Ureter (tissue), 1 donor: ENCODE measurements around the gene ZNF430. TPM values are rescaled to one million over a fixed set of nuclear protein-coding genes. Genes with fewer than 3 reads are reported as not detected.
"Not testable (repeated sequence)": the region's sequence is repeated elsewhere in the genome, so short reads cannot be mapped to it uniquely, and the experiment has no call there.

Experiments
- DNase-seq: peaks from one replicate; pipeline ENCODE4 v3.0.0-alpha.2; 2020; ENCODE audit warnings: low spot score
- total RNA-seq: library from RNA; stranded (reverse); gene quantifications from one replicate; pipeline ENCODE4 v1.2.4, GENCODE V29; 2023
- donor health status: DM: yes; HTN: yes; CAD: no.

Gene ZNF430
- 19.5 TPM for total RNA-seq

DNA sequence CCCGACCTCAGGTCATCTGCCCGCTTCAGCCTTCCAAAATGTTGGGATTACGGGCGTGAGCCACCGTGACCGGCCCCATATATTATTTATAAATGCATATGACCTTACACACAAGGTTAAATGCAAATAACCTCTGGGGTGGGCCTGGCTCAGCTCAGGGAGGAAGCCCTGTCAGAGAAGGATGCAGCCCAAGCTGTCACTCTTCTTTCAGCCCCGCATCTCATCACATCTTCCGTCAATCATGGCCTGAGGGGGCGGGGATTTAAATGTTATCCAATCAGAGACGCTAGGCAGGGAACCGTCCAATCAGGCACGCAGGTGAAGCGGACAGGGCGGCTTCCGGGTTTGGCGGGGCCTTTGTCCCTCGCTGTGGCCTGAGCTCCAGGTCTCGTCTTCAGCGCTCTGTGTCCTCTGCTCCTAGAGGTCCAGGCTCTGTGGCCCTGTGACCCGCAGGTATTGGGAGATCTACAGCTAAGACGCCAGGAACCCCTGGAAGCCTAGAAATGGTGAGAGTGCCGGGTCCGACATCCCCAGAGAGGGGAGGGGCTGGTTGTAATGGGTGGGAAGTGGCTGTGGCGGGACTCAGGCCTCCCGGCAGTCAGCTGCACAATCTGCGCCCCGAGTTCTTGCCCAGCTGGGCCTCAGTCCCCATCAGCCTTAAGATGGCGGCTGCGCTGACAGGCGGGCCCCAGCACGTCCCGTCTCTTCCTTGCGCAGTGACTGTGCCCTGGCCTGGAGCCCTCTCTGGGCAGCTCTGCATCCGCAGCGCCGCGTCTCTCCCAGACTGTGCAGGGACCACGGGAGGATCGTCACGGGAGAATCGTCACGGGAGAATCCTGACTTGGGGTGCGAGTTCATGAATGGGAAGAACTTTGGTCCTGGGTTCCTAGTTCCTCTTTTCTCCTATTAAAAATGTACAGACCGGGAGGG, at the start of gene ZNF430:
Gene ZNF430 (plus strand): TSS at position 360 of the 930 bp plus-strand sequence. CDS start 144 bp downstream, at position 504.
- peak; percentile 96 for DNase-seq

DNA sequence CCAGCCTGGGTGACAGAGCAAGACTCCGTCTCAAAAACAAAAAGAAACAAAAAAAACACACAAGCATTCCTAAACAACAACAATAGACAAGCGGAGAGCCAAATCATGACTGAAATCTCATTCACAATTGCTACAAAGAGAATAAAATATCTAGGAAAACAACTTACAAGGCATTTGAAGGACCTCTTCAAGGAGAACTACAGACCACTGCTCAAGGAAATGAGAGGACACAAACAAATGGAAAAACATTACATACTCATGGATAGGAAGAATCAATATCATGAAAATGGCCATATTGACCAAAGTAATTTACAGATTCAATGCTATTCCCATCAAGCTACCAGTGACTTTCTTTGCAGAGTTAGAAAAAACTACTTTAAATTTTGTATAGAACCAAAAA, 27.7 kb upstream of the ZNF430 start:
- DNase-seq: not testable (repeated sequence)

DNA sequence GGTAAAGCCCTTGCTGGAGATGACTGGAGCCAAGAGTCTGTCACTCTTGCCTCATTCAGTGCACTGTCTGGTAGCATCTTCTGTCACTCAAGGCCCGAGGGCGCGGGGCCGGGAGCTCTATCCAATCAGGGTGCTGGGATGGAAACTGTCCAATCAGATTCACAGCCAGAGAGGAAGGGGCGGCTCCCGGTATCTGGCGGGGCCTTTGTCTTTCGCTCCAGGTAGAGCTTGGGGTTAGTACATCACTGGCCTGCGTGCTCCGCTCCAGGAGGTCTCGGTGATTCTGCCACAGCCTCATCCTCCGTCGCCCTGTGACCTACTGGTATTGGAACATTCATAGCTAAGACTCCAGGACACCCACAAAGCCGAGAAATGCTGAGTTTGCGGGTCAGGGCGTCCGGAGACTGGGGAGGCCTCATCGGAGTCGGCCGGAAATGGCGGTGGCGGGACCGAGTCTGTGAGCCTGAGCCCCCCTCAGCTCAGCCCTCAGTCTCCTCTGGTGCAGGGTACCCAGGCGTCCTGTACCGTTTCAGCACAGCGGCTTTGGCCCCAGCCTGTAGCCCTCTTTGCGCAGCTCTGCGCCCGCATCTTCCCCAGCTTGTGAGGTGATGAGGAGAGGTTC, 20.6 kb upstream of the ZNF430 start:
- DNase-seq: peak; percentile 93

DNA sequence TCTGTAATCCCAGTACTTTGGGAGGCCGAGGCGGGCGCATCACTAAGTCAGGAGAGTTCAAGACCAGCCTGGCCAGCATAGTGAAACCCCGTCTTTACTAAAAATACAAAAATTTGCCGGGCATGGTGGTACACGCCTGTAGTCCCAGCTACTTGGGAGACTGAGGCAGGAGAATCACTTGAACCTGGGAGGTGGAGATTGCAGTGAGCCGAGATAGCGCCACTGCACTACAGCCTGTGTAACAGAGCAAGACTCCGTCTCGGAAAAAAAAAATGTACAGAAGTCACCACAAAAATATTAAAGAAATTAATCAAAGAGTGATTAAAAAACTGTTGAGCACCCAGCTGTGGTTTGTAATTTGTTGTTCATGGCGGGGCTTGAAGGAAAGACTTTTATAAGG, 781 bp downstream of the ZNF430 start:
- not testable (repeated sequence) for DNase-seq

DNA sequence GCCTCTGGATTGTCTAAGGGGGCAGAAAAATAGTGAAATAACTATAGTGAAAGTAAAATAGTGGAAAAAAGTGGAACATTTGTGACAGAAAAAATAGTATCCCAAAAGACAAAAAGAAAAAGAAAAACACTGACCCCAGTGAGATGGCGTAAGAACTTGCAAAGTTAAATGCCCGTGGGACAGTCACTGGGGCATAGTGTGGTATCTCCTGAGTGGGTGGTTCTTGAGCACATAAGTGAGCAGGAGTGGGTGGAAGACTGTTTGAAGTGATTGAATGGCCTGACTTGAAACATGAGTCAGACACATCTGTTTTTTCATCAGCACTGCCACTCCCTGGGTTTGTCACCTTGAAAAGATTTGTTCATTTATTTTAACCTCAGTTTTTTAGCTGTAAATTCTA, 2.5 kb downstream of the ZNF430 start:
- DNase-seq: no peak

DNA sequence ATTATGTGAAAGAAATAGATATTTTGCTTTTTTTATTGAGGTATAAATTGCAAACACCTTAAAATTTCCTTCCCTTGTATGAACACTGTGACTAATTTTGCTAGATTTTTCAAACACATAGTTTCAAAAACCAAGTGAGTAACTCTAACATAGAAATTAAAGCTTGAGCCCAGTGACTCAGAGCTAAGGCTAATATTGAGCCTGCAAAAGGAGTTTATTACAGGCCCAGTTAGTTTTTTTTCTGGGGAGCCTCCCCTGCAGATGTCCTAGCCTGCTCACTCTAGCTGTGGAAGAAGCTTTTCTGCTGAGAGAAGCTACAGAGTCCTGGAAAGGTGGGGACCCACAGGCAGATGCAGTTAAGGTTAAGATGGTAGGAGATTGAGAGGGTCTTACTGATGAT, 3.4 kb downstream of the ZNF430 start:
- DNase-seq: no peak

DNA sequence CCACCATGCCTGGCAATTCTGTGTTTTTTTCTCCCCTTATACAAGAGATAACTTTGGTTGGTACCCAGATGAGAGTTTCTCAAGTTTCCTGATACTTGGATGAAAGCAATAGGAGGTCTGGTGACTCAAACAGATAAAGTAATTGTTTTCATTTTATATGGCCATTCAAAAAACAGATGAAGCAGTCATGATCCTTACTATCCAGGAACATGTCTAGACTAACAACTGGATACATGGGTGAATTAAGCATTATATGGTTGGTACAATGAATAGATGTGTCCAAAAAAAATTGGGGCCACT, 8.5 kb downstream of the ZNF430 start:
- DNase-seq: no peak

DNA sequence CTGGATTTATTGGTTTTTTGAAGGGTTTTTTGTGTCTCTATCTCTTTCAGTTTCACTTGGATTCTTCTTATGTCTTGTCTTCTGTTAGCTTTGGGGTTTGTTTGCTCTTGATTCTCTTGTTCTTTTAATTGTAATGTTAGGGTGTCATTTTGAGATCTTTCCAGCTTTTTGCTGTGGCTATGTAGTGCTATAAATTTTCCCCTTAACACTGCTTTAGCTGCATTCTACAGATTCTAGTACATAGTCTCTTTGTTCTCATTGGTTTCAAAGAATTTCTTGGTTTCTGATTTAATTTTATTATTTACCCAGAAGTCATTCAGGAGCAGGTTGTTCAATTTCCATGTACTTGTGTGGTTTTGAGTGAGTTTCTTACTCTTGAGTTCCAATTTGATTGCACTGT, 24.6 kb downstream of the ZNF430 start:
- DNase-seq: no peak

DNA sequence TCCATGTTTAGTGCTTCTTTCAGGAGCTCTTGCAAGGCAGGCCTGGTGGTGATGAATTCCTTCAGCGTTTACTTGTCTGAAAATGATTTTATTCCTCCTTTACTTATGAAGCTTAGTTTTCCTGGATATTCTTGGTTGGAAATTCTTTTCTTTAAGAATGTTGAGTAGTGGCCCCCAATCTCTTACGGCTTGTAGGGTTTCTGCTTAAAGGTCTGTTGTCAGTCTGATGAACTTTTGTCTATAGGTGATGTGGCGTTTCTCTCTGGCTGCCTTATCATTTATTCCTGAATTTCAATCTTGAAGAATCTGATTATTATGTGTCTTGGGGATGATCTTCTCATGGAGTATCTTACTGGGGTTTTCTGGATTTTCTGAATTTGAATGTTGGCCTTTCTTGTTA, 26.0 kb downstream of the ZNF430 start:
- no peak for DNase-seq

DNA sequence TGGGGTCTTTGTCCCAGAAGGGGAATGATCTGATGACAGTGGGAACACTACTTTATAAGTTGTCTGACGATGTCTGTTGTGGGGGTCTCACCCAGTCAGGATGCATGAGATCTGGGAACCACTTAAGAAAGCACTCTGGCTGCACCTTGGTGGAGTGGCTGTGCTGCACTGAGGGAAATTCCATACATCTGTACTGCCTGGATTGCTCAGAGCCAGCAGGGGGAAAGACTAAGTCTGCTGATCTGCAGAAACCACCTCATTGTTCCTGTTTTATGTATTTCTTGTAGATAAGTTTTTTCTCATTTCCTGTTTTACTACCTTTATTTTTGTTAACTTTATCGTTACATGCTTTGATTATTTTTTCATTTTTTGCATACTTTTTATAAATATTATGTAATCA, 27.3 kb downstream of the ZNF430 start:
- DNase-seq: no peak

DNA sequence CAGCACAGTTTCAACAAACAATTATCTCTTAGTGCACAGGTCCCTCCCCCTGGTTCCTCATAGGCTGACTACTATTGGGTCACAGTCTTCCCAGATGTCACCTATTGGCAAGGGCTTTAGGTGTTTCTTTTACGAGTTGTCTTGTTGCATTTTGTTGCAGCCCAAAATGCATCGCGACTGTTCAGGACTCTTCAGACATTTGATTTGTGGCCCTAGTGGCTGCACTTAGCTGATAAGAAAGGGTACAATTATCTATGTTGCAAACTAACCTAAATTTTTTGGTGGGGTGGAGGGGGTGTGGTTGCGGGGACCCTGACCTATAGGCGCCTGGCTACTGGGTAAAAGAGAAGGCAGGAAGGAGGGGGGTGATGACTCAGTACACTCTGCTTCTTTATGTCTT, 32.4 kb downstream of the ZNF430 start:
- DNase-seq: no peak

DNA sequence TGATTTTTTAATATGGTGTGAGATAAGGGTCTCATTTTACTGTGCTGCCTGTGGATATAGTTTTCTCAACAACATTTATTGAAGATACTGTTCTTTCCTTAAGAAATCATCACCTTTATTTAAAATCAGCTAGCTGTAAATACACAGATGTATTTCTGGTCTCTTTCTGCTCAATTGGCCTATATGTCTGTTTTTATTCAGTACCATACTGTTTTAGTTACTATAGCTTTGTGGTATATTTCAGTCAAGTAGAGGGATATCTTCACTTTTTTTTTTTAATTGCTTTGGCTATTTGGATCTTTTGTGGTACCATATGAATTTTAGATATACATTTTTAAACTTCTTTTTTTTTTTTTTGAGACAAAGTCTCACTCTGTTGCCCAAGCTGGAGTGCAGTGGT, 44.9 kb downstream of the ZNF430 start:
- DNase-seq: no peak

DNA sequence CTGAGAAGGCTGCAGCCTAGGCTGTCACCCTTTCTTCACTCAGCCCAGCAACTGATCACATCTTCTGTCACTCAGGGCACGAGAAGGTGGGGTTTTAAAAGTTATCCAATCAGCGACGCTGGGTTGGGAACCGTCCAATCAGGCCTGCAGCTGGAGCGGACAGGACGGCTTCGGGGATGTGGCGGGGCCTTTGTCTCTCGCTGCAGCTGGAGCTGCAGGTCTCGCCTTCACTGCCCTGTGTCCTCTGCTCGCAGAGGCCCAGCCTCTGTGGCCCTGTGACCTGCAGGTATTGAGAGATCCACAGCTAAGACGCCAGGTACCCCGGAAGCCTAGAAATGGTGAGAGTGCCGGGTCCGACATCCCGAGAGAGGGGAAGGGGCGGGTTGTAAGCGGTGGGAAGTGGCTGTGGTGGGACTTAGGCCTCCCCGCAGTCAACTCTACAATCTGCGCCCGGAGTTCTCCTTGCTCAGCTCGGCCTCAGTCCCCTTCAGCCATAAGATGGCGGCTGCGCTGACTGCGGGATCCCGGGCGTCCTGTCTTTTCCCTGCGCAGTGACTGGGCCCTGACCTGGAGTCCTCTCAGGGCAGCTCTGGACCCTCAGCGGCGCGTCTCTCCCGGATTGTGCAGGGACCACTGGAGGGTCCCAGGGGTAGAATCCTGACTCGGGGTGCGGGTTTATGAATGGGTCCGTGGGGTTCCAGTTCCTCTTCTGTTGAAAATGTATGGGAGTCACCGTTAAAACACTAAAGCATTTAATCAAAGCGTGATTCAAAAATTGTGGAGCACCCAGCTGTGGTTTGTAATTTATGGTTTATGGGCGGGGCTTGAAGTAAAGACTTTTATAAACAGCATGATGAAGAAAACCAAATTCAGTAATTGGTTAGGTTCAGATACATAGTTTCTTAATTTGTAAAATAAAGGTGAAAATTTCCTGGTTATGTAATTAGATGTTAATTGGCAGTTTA, 61.8 kb downstream of the ZNF430 start, which contains the start of gene ZNF714:
Gene ZNF714 (plus strand): TSS at position 193 of the 965 bp plus-strand sequence. CDS start 16,066 bp downstream, outside the sequence.
- peak; percentile 93 for DNase-seq

DNA sequence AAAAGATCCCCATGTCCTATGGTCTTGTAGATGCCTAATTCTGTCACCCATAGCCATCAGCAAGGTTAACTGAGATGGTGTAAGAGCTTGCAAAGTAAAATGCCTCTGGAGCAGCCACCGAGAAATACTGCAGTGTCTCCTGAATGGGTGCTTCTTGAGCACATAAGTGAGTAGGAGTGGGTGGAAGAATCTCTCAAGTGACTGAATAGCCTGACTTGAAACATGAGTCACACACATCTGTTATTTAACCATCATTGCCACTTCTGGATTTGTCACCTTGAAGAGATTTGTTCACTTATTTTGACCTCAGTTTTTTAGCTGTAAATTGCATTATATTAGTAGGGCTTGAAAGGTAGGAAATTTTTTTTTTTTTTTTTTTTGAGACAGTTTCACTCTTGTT, 63.9 kb downstream of the ZNF430 start:
- no peak for DNase-seq

DNA sequence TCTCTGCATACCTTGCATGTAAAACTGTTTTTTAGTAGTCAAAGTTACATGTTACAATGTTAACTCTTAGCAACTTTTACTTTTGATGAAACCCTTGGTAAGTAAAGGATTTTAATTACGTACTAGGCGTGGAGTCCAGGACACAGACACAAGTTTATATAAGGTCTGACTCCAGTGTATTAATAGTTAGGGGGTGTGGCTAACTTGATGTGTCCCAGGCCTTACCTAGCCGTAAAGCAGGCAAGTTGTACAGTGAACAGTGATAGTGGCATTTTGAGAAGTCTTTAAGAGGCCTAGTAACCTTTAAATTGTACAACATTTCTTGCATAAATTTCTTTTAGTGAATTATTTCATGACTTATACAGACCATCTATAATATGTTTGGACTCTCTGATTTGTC, 67.4 kb downstream of the ZNF430 start:
- no peak for DNase-seq

DNA sequence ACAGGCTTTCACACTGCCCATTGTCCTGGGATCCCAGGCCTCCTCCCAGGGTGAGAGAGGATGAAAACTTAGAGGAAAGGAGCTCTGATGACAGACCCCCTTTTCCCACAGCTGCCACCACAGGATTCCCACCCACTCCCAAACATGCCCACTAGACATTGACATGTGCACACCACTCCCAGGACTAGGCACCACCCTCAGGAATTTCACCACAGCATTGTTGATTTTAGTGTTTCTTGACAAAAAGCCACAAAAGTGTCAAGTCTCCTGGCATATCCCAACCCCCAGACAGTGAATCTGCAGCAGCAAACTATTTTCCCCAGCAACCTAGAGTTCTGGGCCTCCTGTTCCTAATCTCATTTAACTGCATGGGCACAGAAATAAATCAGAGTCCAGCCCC, 71.7 kb downstream of the ZNF430 start:
- no peak for DNase-seq

DNA sequence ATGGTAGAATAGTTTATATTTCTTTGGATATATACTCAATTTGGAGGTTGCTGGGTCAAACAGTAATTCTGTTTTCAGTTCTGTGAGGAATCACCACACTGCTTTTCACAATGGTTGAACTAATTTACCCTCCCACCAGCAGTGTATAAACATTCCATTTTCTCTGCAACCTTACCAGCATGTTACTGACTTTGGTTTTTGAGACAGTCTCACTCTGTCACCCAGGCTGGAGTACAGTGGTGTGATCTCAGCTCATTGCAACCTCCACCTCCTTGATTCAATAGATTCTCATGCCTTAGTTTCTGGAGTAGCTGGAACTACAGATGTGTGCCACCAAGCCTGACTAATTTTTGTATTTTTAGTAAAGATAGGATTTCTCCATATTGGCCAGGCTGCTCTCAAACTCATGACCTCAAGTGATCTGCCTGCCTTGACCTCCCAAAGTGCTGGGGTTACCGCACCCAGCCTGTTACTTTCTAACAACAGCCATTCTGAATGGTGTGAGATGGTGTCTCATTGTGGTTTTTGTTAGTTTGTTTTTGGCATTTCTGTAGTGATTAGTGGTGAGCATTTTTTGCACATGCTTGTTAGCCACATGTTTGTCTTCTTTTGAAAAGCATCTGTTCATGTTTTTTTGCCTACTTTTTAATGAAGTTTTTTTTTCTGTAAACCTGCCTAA, 74.0 kb downstream of the ZNF430 start:
- DNase-seq: no peak

DNA sequence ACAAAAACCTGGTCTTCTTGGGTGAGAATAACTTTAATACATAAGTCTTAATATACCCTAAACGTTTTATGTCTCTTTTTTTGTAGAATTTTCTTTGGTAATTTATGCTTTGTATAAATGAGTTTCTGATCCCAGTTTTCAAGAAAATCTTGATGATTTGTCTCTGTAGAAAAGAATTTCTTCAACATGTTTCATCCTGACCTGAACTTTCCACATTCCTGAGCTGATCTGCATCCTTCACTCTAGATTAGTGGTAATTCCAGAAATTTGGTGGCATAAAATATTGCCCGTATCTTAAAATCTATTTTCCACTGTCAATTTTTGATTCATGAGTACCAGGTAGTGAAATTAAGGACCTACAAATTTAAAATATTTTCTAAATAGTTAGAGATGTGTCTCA, 77.8 kb downstream of the ZNF430 start:
- DNase-seq: no peak

DNA sequence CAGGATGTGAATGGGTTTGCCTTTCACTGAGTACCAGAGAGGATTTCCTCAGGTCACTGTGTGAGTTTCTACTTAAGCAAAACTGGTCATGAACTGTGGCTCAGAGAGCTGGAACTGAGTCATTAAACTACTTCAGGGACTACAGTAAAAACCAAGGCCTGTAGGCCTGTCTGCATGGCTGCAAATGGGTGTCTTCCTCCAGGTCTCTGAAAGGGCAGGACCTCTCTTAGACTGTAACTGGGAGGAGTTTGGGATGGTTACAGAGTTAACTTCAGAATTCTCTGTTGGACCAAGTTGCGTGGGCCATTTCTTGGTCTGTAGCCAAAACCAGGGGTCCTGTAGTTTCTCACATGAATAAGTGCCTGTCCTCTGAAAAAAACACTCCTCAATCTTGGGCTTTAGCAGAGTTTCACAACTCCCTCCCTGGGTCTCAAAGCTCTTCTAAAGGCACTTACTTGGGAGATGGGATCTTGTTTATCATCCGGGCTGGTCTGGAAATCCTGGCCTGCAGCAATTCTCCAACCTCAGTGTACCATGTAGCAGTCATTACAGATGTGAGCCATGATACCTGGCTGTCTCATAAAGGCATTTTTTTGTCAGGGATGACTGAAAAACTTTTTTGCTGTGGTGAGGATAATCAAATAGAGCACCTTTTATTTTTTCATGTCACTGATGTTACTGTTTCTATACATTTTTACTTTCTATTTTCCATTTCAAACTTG, 81.2 kb downstream of the ZNF430 start:
- DNase-seq: no peak

DNA sequence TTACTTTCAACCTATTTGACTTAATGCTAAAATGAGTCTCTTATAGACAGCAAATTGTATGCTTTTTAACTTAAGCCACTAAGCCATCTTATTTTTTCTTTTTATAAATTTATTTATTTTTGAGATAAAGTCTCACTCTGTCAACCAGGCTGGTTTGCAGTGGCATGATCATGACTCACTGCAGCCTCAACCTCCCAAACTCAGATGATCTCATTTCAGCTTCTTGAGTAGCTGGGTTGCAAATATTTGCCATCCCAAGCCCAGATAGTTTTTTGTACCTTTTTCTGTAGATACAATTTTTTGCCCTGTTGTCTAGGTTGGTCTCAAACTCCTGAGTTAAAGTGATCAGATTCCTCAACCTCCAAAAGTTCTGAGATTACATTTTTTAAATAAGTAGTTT, 88.7 kb downstream of the ZNF430 start:
- no peak for DNase-seq
